Adrenal gland (tissue), 5 donors: ENCODE results near the gene MYO18A.

Source experiments
- CTCF ChIP-seq, 6 experiments: fragments of 450-650 bp in 4 of 6; fragments of 200-600 bp in 2 of 6; sonication (generic) in 1 of 6; IDR thresholded peaks; 1 replicate in 5 of 6; 2 replicates in 1 of 6; pipeline versions ENCODE4 v1.5.1 to v1.8.0; 2016 to 2021; ENCODE audit warnings: antibody characterized with exemption in 6 of 6, mild to moderate bottlenecking in 2 of 6, moderate library complexity in 1 of 6
- POLR2A ChIP-seq, 2 donors: fragments of 450-650 bp; IDR thresholded peaks; one replicate each; pipeline ENCODE4 v1.6.1; 2017; ENCODE audit warnings: antibody characterized with exemption in 2 of 2, mild to moderate bottlenecking in 2 of 2, moderate library complexity in 1 of 2
- donor health status: DM: no; HTN: no; CAD: no.

GRCh38 chr17:29155966-29156338 is 24.2 kb downstream of the MYO18A start:
- TF ChIP-seq CTCF (IDR thresholded peaks at IDR 0.05) (no peak), POLR2A (IDR thresholded peaks at IDR 0.05) (no peak)
